Naive B cell (primary cell): ENCODE data around the gene SNX22. TPM values are rescaled to one million over a fixed set of nuclear protein-coding genes. Genes with fewer than 3 reads are reported as not detected.
"Not testable (repeated sequence)": the region's sequence is repeated elsewhere in the genome, so short reads cannot be mapped to it uniquely, and the experiment has no call there.

Experiments used
- ATAC-seq, 2 donors: fragments of 150-1000 bp; cut with Tn5 transposase; 2 replicates each; pipeline ENCODE4 v1.10.0; 2021; ENCODE audit warnings: low read depth in 2 of 2, mild to moderate bottlenecking in 2 of 2, moderate library complexity in 2 of 2
- DNase-seq: peaks from one replicate; pipeline ENCODE4 v3.0.0; 2022
- H3K27ac Mint-ChIP-seq, 6 donors: one replicate each; pipeline ENCODE4 v1.8.0; 2020 to 2022; ENCODE audit warnings: mild to moderate bottlenecking in 6 of 6, mixed read lengths in 6 of 6, moderate library complexity in 5 of 6, inconsistent platforms in 2 of 6
- H3K27me3 Mint-ChIP-seq, 3 donors: one replicate each; pipeline ENCODE4 v1.8.0; 2021 to 2022; ENCODE audit warnings: mixed read lengths in 3 of 3, mild to moderate bottlenecking in 1 of 3
- H3K36me3 Mint-ChIP-seq, 2 donors: one replicate each; pipeline ENCODE4 v1.8.0; 2020 to 2022; ENCODE audit warnings: mixed read lengths in 2 of 2, inconsistent platforms in 1 of 2, mild to moderate bottlenecking in 1 of 2
- H3K4me1 Mint-ChIP-seq, 3 donors: one replicate each; pipeline ENCODE4 v1.8.0; 2020 to 2022; ENCODE audit warnings: mixed read lengths in 3 of 3, inconsistent platforms in 1 of 3, mild to moderate bottlenecking in 1 of 3, moderate library complexity in 1 of 3
- H3K4me3 Mint-ChIP-seq, 8 donors: one replicate each; pipeline ENCODE4 v1.8.0; 2020 to 2022; ENCODE audit warnings: mild to moderate bottlenecking in 8 of 8, mixed read lengths in 8 of 8, moderate library complexity in 8 of 8, inconsistent platforms in 2 of 8
- H3K9me3 Mint-ChIP-seq, 7 donors: one replicate each; pipeline ENCODE4 v1.8.0; 2020 to 2022; ENCODE audit warnings: mixed read lengths in 7 of 7, mild to moderate bottlenecking in 5 of 7, inconsistent platforms in 2 of 7, moderate library complexity in 1 of 7
- polyA plus RNA-seq, 6 donors: library from polyadenylated mRNA; unstranded; fragments of 300-500 nt; fragmentation: Illumina TruSeq; gene quantifications; one replicate each; pipeline ENCODE4 v1.2.3, GENCODE V29; 2021; ENCODE audit warnings: low read depth in 6 of 6

Gene SNX22
- polyA plus RNA-seq = 10 to 100 TPM; 55.7 to 95.8 (median 59.7) TPM

- H3K36me3 Mint-ChIP-seq = no peaks in the 10 kb centered on the region
Observed at GRCh38 chr15:64151727-64152506, at the start of gene SNX22. Gene SNX22 (plus strand): TSS chr15:64151731. CDS start chr15:64151776, 45 bp downstream.

GRCh38 chr15:64102497-64102896 lies 49.0 kb upstream of the SNX22 start:
- no peaks in the 10 kb centered on the region for H3K9me3 Mint-ChIP-seq

More at GRCh38 chr15:64151727-64152506, at the start of gene SNX22:
- peak; percentile 3 to 10 for ATAC-seq
- peak; percentile 46 for DNase-seq
- Mint-ChIP-seq H3K9me3 (peaks cover 0 to 3% (median 0%) of the 10 kb centered on the region in 7 donors), H3K4me3 (peak within 1 kb of the TSS; percentile 90 to 98 (median 96)), H3K27me3 (no peaks in the 10 kb centered on the region), H3K27ac (peak within 1 kb of the TSS; percentile 93 to 98 (median 96)), H3K4me1 (peaks cover 39 to 58% (median 57%) of the 10 kb centered on the region in 3 donors)

GRCh38 chr15:64105113-64105704 lies 46.3 kb upstream of the SNX22 start:
- Mint-ChIP-seq H3K27me3 (no peaks in the 10 kb centered on the region), H3K4me1 (peaks cover 32 to 72% (median 52%) of the 10 kb centered on the region in 3 donors), H3K27ac (peak overlapping the region in 1 of 6 donors; percentile 4)

More at GRCh38 chr15:64102497-64102896, 49.0 kb upstream of the SNX22 start:
- Mint-ChIP-seq H3K4me3 (peak overlapping the region in 1 of 8 donors; percentile 6), H3K27ac (peak overlapping the region in 4 of 6 donors; percentile 29 to 56 (median 45)), H3K27me3 (no peaks in the 10 kb centered on the region), H3K4me1 (peaks cover 39 to 73% (median 55%) of the 10 kb centered on the region in 3 donors), H3K36me3 (no peaks in the 10 kb centered on the region)
- DNase-seq = no peak
- no peak for ATAC-seq

GRCh38 chr15:64107337-64107736 lies 44.2 kb upstream of the SNX22 start:
- peak overlapping the region in 1 of 8 donors; percentile 15 for H3K4me3 Mint-ChIP-seq
- H3K27ac Mint-ChIP-seq = peak overlapping the region in 5 of 6 donors; percentile 13 to 88 (median 49)

More at GRCh38 chr15:64105113-64105704, 46.3 kb upstream of the SNX22 start:
- Mint-ChIP-seq H3K9me3 (no peaks in the 10 kb centered on the region), H3K4me3 (no peak overlapping the region), H3K36me3 (no peaks in the 10 kb centered on the region)
- DNase-seq (no peak), ATAC-seq (no peak)

GRCh38 chr15:64110108-64110701 lies 41.3 kb upstream of the SNX22 start:
- H3K27me3 Mint-ChIP-seq, ATAC-seq, H3K9me3 Mint-ChIP-seq, DNase-seq: not testable (repeated sequence)
- H3K27ac Mint-ChIP-seq = peak overlapping the region; percentile 85 to 96 (median 91)
- peak overlapping the region in 7 of 8 donors; percentile 49 to 82 (median 75) for H3K4me3 Mint-ChIP-seq
- peaks cover 13 to 16% of the 10 kb centered on the region in 2 donors for H3K36me3 Mint-ChIP-seq
- H3K4me1 Mint-ChIP-seq = peaks cover 51 to 79% (median 71%) of the 10 kb centered on the region in 3 donors

More at GRCh38 chr15:64107337-64107736, 44.2 kb upstream of the SNX22 start:
- no peaks in the 10 kb centered on the region for H3K27me3 Mint-ChIP-seq
- H3K4me1 Mint-ChIP-seq = peaks cover 41 to 74% (median 57%) of the 10 kb centered on the region in 3 donors
- no peaks in the 10 kb centered on the region for H3K9me3 Mint-ChIP-seq
- ATAC-seq (no peak), DNase-seq (no peak)
- H3K36me3 Mint-ChIP-seq = no peaks in the 10 kb centered on the region

- Mint-ChIP-seq H3K9me3 (no peaks in the 10 kb centered on the region), H3K27ac (peak overlapping the region; percentile 85 to 96 (median 90)), H3K4me1 (peaks cover 54 to 85% (median 77%) of the 10 kb centered on the region in 3 donors), H3K36me3 (peaks cover 16% of the 10 kb centered on the region in 2 donors), H3K4me3 (peak overlapping the region; percentile 20 to 86 (median 76)), H3K27me3 (no peaks in the 10 kb centered on the region)
- DNase-seq (peak; percentile 72), ATAC-seq (peak; percentile 98 to 99)
Observed at GRCh38 chr15:64110950-64111678, 40.4 kb upstream of the SNX22 start.

- H3K4me1 Mint-ChIP-seq = peaks cover 51 to 79% (median 73%) of the 10 kb centered on the region in 3 donors
- no peaks in the 10 kb centered on the region for H3K9me3 Mint-ChIP-seq
- no peak for DNase-seq
- peak overlapping the region; percentile 20 to 86 (median 76) for H3K4me3 Mint-ChIP-seq
- ATAC-seq = peak; percentile 8 to 16
- peak overlapping the region; percentile 85 to 92 (median 90) for H3K27ac Mint-ChIP-seq
- peaks cover 16 to 21% of the 10 kb centered on the region in 2 donors for H3K36me3 Mint-ChIP-seq
- H3K27me3 Mint-ChIP-seq = no peaks in the 10 kb centered on the region
Observed at GRCh38 chr15:64111679-64112050, 39.9 kb upstream of the SNX22 start.

- DNase-seq (no peak), ATAC-seq (no peak)
- Mint-ChIP-seq H3K4me3 (peak overlapping the region; percentile 21 to 86 (median 76)), H3K4me1 (peaks cover 46 to 74% (median 68%) of the 10 kb centered on the region in 3 donors), H3K36me3 (peaks cover 16 to 22% of the 10 kb centered on the region in 2 donors), H3K27ac (peak overlapping the region; percentile 85 to 94 (median 90)), H3K27me3 (no peaks in the 10 kb centered on the region), H3K9me3 (no peaks in the 10 kb centered on the region)
Observed at GRCh38 chr15:64112073-64112772, 39.3 kb upstream of the SNX22 start.

GRCh38 chr15:64112904-64113303 lies 38.6 kb upstream of the SNX22 start:
- H3K4me1 Mint-ChIP-seq = peaks cover 45 to 67% (median 62%) of the 10 kb centered on the region in 3 donors
- H3K27me3 Mint-ChIP-seq = no peaks in the 10 kb centered on the region
- H3K36me3 Mint-ChIP-seq = peaks cover 16 to 23% of the 10 kb centered on the region in 2 donors
- H3K27ac Mint-ChIP-seq = peak overlapping the region; percentile 56 to 94 (median 88)
- H3K9me3 Mint-ChIP-seq = no peaks in the 10 kb centered on the region
- DNase-seq = no peak
- ATAC-seq = no peak
- H3K4me3 Mint-ChIP-seq = peak overlapping the region in 4 of 8 donors; percentile 19 to 75 (median 33)

- no peaks in the 10 kb centered on the region for H3K9me3 Mint-ChIP-seq
- peaks cover 21 to 24% (median 22%) of the 10 kb centered on the region in 3 donors for H3K4me1 Mint-ChIP-seq
- ATAC-seq = no peak
- H3K27me3 Mint-ChIP-seq = no peaks in the 10 kb centered on the region
- peaks cover 24 to 41% of the 10 kb centered on the region in 2 donors for H3K36me3 Mint-ChIP-seq
- H3K27ac Mint-ChIP-seq = peak overlapping the region in 2 of 6 donors; percentile 7 to 53
- H3K4me3 Mint-ChIP-seq = no peak overlapping the region
- no peak for DNase-seq
Observed at GRCh38 chr15:64117759-64118487, 33.6 kb upstream of the SNX22 start.

- not testable (repeated sequence) for ATAC-seq, H3K27ac Mint-ChIP-seq, H3K9me3 Mint-ChIP-seq, H3K4me3 Mint-ChIP-seq, H3K27me3 Mint-ChIP-seq, DNase-seq
- H3K36me3 Mint-ChIP-seq = peaks cover 8 to 42% of the 10 kb centered on the region in 2 donors
- peaks cover 7 to 11% (median 8%) of the 10 kb centered on the region in 3 donors for H3K4me1 Mint-ChIP-seq
Observed at GRCh38 chr15:64120322-64120721, 31.2 kb upstream of the SNX22 start.
